Measurements from ENCODE around the gene PSG7. TPM values are rescaled to one million over a fixed set of nuclear protein-coding genes. Genes with fewer than 3 reads are reported as not detected.
"Not testable (repeated sequence)": the region's sequence is repeated elsewhere in the genome, so short reads cannot be mapped to it uniquely, and the experiment has no call there.

PSG7 gene
- total and polyA plus RNA-seq, 2 of the 13 experiments (the other 11 are each of a cell fraction or from before 2014, with no cell fraction given): not detected

- Histone ChIP-seq H3K4me3 (replicated peaks in 1 of 3; ENCODE audit: insufficient read depth in 1 of 3, low read depth in 2 of 3, low read length in 3 of 3) (no peak overlapping the region), H3K4me2 (ENCODE audit: low read depth, low read length) (no peak overlapping the region), H3K4me1 (ENCODE audit: insufficient read depth, low read length) (no peaks in the 10 kb centered on the region), H3K9me3 (ENCODE audit: low read length) (no peaks in the 10 kb centered on the region), H3K9ac (ENCODE audit: insufficient read depth, low read depth, low read length) (no peak overlapping the region), H3K27me3 (ENCODE audit: control insufficient read depth in 1 of 2, insufficient read depth in 2 of 2, low read length in 2 of 2) (no peaks in the 10 kb centered on the region), H3K36me3 (replicated peaks in 1 of 2; ENCODE audit: control insufficient read depth in 1 of 2, insufficient read depth in 2 of 2, low read length in 2 of 2) (no peaks in the 10 kb centered on the region), H4K20me1 (ENCODE audit: insufficient read depth, low read length) (no peaks in the 10 kb centered on the region), H3K79me2 (ENCODE audit: insufficient read depth, low read length) (no peaks in the 10 kb centered on the region), H3K27ac (ENCODE audit: extremely low read length, insufficient read depth, low read length) (no peak overlapping the region), H2AFZ (ENCODE audit: low read length) (no peak overlapping the region)
- TF ChIP-seq CENPBD1 (CRISPR knock-in tag; IDR thresholded peaks at IDR 0.05; ENCODE audit: borderline replicate concordance, low read depth) (no peak), ZNF609 (CRISPR knock-in tag; IDR thresholded peaks at IDR 0.05; ENCODE audit: borderline replicate concordance) (no peak), MED13 (CRISPR knock-in tag; IDR thresholded peaks at IDR 0.05) (no peak)
- ChIA-PET CTCF (ENCODE audit: low intra/inter-chr PET ratio, low total read pairs) (no interaction called here), POLR2A (no interaction called here)
- BruUV-seq (replicated peaks): no TSS peak
- DNase-seq (ENCODE audit: low spot score) (no peak), FAIRE-seq (no peak), ATAC-seq (no peak)
- 29% methylated on average over 6 of the region's 6 CpGs for WGBS (ENCODE audit: low lambda C conversion rate)
- intact Hi-C loops (cut with micrococcal nuclease; ENCODE audit: unreplicated experiment): no loop called here
- in situ Hi-C loops (cut with HindIII; ENCODE audit: extremely low pct_ligation_motif_present, low pct_unique_long_range_greater_than_20kb): no loop called here
Observed at GRCh38 chr19:42961119-42961518, 24.1 kb upstream of the PSG7 start.

- H3K36me3 ChIP-seq (replicated peaks in 1 of 2; ENCODE audit: control insufficient read depth in 1 of 2, insufficient read depth in 2 of 2, low read length in 2 of 2); H4K20me1 ChIP-seq (ENCODE audit: insufficient read depth, low read length); H3K9me3 ChIP-seq (ENCODE audit: low read length); BruUV-seq (replicated peaks); H3K4me2 ChIP-seq (ENCODE audit: low read depth, low read length); H3K27me3 ChIP-seq (ENCODE audit: control insufficient read depth in 1 of 2, insufficient read depth in 2 of 2, low read length in 2 of 2); H3K4me1 ChIP-seq (ENCODE audit: insufficient read depth, low read length); DNase-seq (ENCODE audit: low spot score); FAIRE-seq; H3K4me3 ChIP-seq (replicated peaks in 1 of 3; ENCODE audit: insufficient read depth in 1 of 3, low read depth in 2 of 3, low read length in 3 of 3); ATAC-seq; H3K9ac ChIP-seq (ENCODE audit: insufficient read depth, low read depth, low read length); intact Hi-C loops (cut with micrococcal nuclease; ENCODE audit: unreplicated experiment); CTCF ChIA-PET (ENCODE audit: low intra/inter-chr PET ratio, low total read pairs); in situ Hi-C loops (cut with HindIII; ENCODE audit: extremely low pct_ligation_motif_present, low pct_unique_long_range_greater_than_20kb); H3K79me2 ChIP-seq (ENCODE audit: insufficient read depth, low read length); POLR2A ChIA-PET; H3K27ac ChIP-seq (ENCODE audit: extremely low read length, insufficient read depth, low read length); H2AFZ ChIP-seq (ENCODE audit: low read length): not testable (repeated sequence)
- WGBS (ENCODE audit: low lambda C conversion rate): 9% methylated on average over 4 of the region's 4 CpGs
Observed at GRCh38 chr19:42952126-42952525, 15.1 kb upstream of the PSG7 start.

GRCh38 chr19:42951476-42951875 lies 14.5 kb upstream of the PSG7 start:
- intact Hi-C loops (cut with micrococcal nuclease; ENCODE audit: unreplicated experiment); H3K27ac ChIP-seq (ENCODE audit: extremely low read length, insufficient read depth, low read length); H2AFZ ChIP-seq (ENCODE audit: low read length); in situ Hi-C loops (cut with HindIII; ENCODE audit: extremely low pct_ligation_motif_present, low pct_unique_long_range_greater_than_20kb); ATAC-seq; H3K9me3 ChIP-seq (ENCODE audit: low read length); H3K4me1 ChIP-seq (ENCODE audit: insufficient read depth, low read length); H3K9ac ChIP-seq (ENCODE audit: insufficient read depth, low read depth, low read length); POLR2A ChIA-PET; CTCF ChIA-PET (ENCODE audit: low intra/inter-chr PET ratio, low total read pairs); H3K79me2 ChIP-seq (ENCODE audit: insufficient read depth, low read length); H3K27me3 ChIP-seq (ENCODE audit: control insufficient read depth in 1 of 2, insufficient read depth in 2 of 2, low read length in 2 of 2); H3K36me3 ChIP-seq (replicated peaks in 1 of 2; ENCODE audit: control insufficient read depth in 1 of 2, insufficient read depth in 2 of 2, low read length in 2 of 2); H3K4me3 ChIP-seq (replicated peaks in 1 of 3; ENCODE audit: insufficient read depth in 1 of 3, low read depth in 2 of 3, low read length in 3 of 3); FAIRE-seq; H4K20me1 ChIP-seq (ENCODE audit: insufficient read depth, low read length); DNase-seq (ENCODE audit: low spot score); BruUV-seq (replicated peaks); H3K4me2 ChIP-seq (ENCODE audit: low read depth, low read length): not testable (repeated sequence)
- WGBS (ENCODE audit: low lambda C conversion rate): 23% methylated on average over 2 of the region's 2 CpGs

Data from HepG2 (cell line).